ENCODE results near the gene MRPS10.
A peak's percentile ranks its signal among the peaks of the same experiment; 100 is the strongest.

The MRPS10 gene

GRCh38 chr6:42217519-42218367 is at the start of gene MRPS10:
MRPS10 (minus strand) TSS chr6:42217861; CDS start chr6:42217849, 12 bp downstream.
- DNase-seq: peak; percentile 94

- no peak for DNase-seq
Observed at GRCh38 chr6:42266538-42266937, 48.9 kb upstream of the MRPS10 start.

DNA sequence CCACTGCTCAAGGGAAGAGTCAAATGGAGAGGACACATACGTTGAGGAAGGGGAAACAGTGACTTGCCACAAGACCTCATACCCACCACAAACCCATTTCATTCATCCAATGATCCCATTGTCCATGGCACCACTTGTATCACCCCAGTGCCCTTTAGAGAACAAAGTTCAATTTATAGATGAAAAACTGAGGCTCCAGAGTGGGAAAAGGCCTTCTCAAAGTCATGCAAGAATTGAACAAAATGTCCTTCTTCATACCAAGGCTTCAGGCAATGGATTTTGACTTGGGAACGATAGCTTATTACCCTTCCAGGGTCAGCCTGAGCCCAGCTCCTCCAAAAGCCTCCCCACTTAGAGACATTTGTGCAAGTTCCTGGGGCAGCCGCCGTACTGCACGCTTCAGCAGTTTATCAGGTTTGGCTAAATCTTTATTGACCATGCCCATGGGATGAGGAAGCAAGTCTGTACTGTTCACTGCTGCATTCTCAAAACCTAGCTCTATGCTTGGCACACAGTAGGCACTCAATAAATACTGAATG is 47.3 kb upstream of the MRPS10 start:
- no peak for DNase-seq

DNA sequence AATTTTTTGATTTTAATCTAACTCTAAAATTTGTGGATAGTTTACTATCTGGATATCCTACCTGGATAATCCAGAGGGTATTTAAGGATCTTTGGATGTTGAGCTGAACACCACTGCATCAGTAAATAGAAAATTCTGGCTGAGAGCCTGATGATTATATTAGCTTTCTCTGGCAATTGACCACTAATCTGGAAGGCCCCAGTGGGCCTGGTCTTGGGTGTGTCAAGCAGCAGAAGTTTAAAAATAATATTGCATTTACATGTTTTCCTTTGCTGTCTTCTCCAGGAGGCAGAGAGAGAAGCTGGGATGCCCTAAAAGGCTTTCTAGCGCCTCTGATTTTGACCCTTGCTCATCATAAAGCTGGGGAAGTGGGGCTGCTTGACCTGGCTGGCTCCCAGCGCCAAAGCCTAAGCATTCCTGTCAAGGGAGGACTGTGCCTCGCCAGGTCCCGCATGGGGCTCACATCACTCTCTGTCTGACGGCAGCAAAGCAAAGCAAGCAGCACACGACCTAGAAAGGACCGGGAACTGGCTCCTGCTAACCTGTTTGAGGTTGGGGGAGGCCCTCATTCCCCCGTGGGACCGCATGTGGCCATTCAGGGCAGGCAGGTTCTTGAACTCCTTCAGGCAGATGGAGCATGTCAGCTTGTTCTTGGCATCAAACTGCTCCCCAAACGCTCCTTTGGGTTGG is 46.6 kb upstream of the MRPS10 start:
- DNase-seq: no peak

- no peak for DNase-seq
Observed at GRCh38 chr6:42263165-42263728, 45.6 kb upstream of the MRPS10 start.

DNA sequence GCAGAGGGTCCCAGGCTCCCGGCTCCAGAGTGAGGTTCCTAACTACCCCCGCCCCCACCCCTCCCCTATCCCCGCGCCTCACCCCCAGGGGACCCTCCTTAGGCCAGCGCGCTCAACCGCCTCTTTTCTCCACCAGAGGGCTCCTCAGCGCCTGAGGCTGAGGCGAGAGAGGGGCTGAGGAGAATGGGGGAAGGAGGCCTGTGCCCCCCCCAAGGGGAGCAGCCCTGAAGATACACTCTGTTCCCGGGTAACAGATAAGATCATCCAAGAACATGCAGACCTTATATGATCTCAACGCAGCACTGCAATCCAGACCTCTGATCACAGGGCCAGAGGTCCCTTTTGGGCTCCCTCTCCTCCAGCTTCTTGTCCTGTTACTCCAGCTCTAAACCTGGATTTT is 43.3 kb upstream of the MRPS10 start:
- peak; percentile 51 for DNase-seq

DNA sequence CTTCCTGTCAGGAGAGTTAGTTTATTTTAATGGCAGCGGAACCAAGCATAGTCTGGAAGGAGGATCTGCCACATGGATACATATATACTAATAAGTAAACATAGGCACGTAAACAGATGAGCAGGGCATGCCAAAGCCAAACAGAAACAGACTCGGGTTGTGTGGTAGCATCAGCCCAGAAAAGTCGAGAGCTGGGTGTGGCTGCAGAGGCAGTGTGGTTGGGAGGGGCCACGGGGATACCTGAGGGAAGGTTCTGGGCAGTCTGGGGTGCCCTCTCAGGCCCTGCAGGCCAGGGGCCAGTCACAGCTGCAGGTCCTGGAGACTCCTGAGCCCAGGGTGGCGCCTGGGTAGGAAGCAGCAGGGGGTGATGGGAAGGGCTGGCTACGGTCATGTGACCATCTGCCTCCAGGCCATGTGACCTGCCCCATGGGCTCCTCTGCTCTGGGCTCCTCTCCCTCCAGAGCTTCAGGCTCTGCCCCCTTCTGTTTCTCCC is 42.8 kb upstream of the MRPS10 start:
- no peak for DNase-seq

- no peak for DNase-seq
Observed at GRCh38 chr6:42259841-42260395, 42.3 kb upstream of the MRPS10 start.

GRCh38 chr6:42259286-42259685 is 41.6 kb upstream of the MRPS10 start:
- DNase-seq: no peak

DNA sequence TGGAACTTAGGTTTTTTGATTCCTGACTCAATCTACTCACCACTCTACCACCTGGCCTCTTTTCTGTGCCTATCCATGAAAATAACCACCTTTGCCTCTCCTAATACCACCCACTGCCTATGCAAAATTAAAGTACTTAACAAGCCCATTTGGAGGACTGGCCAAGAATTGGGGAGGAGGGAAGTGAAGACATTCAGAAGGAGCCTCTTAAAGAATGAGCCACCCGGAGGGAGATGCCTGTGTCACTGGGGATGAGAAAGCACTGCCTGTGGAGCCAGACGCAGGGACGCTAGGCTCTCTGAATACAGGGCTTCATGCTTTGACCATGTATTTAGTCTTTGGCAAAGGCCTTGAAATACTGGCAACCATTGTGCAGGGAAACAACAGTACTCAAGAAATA is 40.0 kb upstream of the MRPS10 start:
- DNase-seq: no peak

GRCh38 chr6:42257063-42257462 is 39.4 kb upstream of the MRPS10 start:
- DNase-seq: no peak

DNA sequence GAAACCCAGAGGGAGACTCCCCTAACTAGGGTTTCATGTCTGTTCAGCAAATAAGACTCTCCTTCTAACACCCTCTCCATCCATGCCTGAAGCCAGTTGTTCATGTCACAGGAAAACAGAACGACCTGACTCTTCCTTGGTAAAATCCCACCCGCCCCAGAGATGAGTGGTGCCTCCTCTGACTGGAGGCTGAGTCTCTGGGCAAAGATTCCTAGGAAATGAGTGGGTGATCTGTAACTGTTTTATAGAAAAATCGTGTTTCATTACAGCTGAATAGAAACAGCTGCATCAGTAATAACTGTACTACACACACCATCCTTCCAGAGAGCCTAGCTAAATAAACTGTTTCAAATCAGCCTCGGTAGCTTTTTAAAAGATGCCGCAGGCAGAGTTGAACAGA is 37.4 kb upstream of the MRPS10 start:
- DNase-seq: no peak

DNA sequence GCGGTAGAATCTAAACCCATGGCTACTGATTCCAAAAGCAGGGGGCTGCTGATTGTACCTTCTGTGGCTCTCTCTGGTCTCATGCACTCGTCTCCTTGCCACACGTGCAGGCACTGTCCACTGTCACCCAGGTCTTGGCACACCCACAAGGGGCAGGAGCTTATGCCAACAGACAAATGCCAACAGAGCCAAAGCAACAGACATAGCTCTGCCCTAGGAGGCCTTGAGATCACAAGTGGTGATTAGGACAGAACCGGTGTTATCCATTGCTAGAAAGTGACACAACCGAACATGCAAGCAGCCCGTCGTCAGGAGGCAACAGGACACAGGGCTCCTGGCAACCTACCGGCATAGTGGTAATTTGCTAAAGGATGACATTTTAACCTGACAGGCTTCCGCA is 36.8 kb upstream of the MRPS10 start:
- no peak for DNase-seq

DNA sequence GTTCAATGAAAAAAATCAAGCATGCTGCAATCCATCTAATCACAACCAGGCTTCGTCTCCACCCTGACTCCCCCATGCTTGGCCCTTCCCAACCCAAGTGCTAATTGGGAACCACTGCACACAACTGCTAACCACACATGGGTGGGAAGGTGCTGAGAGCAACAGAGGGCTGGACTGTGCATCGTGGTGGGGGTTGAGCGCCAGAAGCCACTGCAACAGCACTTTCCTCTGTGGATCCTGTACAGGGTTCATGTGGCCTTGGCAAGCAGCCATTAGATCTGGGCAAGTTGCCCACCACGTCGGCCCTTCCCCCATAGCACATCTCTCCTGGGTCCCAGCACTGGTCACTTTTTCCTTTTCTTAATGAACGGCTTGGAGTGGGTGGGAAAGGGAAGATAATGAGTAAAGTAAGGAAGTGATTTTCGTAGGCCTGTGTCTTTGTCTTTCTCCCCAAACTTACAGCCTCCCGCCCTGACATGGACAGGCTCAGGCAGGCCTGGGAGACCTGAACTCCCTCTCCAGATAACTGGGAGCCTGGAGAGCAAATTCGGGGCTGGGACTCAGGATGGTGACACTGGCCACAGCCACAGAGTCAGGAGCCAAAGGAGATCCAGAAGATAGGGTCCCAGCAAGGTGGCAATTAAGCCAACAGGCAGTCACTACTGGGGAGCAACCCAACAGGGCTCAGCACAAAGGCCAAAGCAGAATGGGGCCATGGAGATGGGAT is 34.4 kb upstream of the MRPS10 start:
- no peak for DNase-seq

DNA sequence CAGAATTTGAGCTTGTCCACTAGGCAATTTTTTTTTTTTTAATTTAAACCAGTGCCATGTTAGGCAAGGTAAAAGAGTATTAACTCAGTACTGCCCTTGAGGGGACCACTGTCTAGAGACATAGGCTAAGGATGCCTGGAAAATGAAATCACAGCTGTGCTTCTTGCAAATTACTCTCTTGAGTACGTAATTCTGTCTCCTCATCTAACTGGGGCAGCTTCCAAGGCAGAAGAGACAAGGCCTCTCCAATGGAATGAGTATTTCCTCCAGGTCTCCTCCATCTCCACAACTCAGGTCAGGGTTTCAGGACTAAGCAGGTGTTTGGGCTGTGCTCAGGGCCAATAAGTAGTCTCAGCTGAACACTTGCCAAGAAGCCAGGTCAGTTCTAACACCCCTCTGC is 33.8 kb upstream of the MRPS10 start:
- DNase-seq: no peak

- DNase-seq: no peak
Observed at GRCh38 chr6:42250274-42250931, 32.7 kb upstream of the MRPS10 start.

DNA sequence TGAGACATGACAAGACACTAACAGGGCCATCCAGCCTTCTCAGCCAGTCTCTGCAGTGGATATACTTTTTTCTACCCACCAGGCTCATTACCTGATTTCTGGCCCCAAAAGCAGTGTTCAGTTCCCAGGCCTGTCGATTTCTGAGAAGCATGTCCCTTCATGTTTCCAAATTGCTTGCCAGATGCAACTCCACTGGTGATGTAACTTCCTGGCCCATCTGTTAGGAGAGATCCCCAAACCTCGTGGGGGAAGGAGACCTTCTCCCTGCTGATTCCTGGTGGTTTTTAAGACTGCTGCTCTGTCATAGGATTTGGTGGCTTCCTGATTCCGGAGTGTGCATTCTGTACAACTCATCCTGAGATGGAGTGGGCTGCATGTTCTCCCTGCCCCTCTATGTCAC is 31.6 kb upstream of the MRPS10 start:
- DNase-seq: no peak

- DNase-seq: no peak
Observed at GRCh38 chr6:42243046-42243445, 25.4 kb upstream of the MRPS10 start.

GRCh38 chr6:42241915-42242314 is 24.3 kb upstream of the MRPS10 start:
- no peak for DNase-seq

GRCh38 chr6:42239736-42240375 is 22.2 kb upstream of the MRPS10 start:
- DNase-seq: no peak

DNA sequence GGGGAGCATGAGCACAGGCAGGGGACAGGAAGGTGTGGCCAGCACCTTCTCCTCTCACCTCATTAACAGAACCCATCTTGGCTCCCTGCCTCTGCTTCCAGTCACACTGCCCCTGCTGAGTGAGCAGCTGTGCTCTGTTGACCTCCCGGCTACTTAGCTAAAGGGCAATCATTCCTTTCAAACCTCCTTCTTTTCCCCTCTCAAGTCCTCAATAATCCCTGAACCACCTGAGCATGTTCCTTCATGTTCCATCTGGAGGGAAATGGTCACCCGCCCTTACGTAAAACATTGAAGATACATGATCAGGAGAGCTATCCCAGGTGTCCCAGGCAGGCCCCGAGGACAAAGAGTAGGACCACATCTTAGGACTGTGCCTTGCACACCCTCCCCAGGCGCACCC is 21.7 kb upstream of the MRPS10 start:
- no peak for DNase-seq

- no peak for DNase-seq
Observed at GRCh38 chr6:42237857-42238256, 20.2 kb upstream of the MRPS10 start.

All from stimulated activated CD4-positive, alpha-beta T cell treated with anti-CD3 and anti-CD28 coated beads, Interleukin-4, amount 100 ng/mL, for 24 hours (primary cell).